Measurements from ENCODE around the gene MRPL34. TPM values are rescaled to one million over a fixed set of nuclear protein-coding genes. Genes with fewer than 3 reads are reported as not detected.

MRPL34 gene
- total and polyA plus RNA-seq, 9 of the 15 experiments (the other 6 are each of a cell fraction or from before 2014, with no cell fraction given), result 11.5 to 256 (median 72.5) TPM

GRCh38 chr19:17309198-17309964 is 3.7 kb downstream of the MRPL34 start, which contains the start of gene DDA1 (continued):
- TF ChIP-seq, protein P1, sequence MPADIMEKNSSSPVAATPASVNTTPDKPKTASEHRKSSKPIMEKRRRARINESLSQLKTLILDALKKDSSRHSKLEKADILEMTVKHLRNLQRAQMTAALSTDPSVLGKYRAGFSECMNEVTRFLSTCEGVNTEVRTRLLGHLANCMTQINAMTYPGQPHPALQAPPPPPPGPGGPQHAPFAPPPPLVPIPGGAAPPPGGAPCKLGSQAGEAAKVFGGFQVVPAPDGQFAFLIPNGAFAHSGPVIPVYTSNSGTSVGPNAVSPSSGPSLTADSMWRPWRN (IDR thresholded peaks at IDR 0.05; ENCODE audit: low read depth), result no peak
- TF ChIP-seq BCLAF1 (IDR thresholded peaks at IDR 0.05; ENCODE audit: borderline replicate concordance in 1 of 2, control insufficient read depth in 1 of 2, low read depth in 2 of 2, low read length in 1 of 2) (no peak), RBFOX2 (IDR thresholded peaks at IDR 0.05; ENCODE audit: low read depth, low read length) (peak; percentile 83), POLR3A (IDR thresholded peaks at IDR 0.05; ENCODE audit: borderline replicate concordance, extremely low read depth, insufficient read depth, insufficient read length) (peak; percentile 67), ZKSCAN3 (CRISPR knock-in tag; IDR thresholded peaks at IDR 0.05) (no peak), POLR2B (IDR thresholded peaks at IDR 0.05; ENCODE audit: low read depth, partially characterized antibody) (peak; percentile 67), GABPA (tag; conservative IDR thresholded peaks at IDR 0.05; ENCODE audit: low read depth) (peak; percentile 93), TEAD1 (CRISPR knock-in tag; IDR thresholded peaks at IDR 0.05) (peak in 1 of 2 experiments; percentile 46; a peak in 1 of 4 replicates), HCFC1 (IDR thresholded peaks at IDR 0.05; ENCODE audit: low read depth, low read length) (peak; percentile 94), RBM34 (IDR thresholded peaks at IDR 0.05; ENCODE audit: borderline replicate concordance, insufficient read depth, low read length) (no peak), ESRRA (IDR thresholded peaks at IDR 0.05; ENCODE audit: borderline replicate concordance, low read depth) (peak; percentile 81; the same call in 1 of the 2 replicates), C11orf30 (IDR thresholded peaks at IDR 0.05; ENCODE audit: low read depth) (peak; percentile 87), NFYB (IDR thresholded peaks at IDR 0.05; ENCODE audit: extremely low read depth, insufficient read length) (peak; percentile 96), MTA3 (IDR thresholded peaks at IDR 0.05; ENCODE audit: borderline replicate concordance) (peak; percentile 75; the same call in 1 of the 2 replicates), POLR2G (IDR thresholded peaks at IDR 0.05; ENCODE audit: low read depth, low read length) (peak; percentile 83)
- TF ChIP-seq, protein P2, sequence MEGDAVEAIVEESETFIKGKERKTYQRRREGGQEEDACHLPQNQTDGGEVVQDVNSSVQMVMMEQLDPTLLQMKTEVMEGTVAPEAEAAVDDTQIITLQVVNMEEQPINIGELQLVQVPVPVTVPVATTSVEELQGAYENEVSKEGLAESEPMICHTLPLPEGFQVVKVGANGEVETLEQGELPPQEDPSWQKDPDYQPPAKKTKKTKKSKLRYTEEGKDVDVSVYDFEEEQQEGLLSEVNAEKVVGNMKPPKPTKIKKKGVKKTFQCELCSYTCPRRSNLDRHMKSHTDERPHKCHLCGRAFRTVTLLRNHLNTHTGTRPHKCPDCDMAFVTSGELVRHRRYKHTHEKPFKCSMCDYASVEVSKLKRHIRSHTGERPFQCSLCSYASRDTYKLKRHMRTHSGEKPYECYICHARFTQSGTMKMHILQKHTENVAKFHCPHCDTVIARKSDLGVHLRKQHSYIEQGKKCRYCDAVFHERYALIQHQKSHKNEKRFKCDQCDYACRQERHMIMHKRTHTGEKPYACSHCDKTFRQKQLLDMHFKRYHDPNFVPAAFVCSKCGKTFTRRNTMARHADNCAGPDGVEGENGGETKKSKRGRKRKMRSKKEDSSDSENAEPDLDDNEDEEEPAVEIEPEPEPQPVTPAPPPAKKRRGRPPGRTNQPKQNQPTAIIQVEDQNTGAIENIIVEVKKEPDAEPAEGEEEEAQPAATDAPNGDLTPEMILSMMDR (IDR thresholded peaks at IDR 0.05 in 2 of 3, conservative IDR thresholded peaks at IDR 0.05 in 1 of 3; ENCODE audit: insufficient read depth in 2 of 3, low read depth in 1 of 3, low read length in 3 of 3), result no peak; a peak in 1 of 6 replicates
- TF ChIP-seq, protein P3, sequence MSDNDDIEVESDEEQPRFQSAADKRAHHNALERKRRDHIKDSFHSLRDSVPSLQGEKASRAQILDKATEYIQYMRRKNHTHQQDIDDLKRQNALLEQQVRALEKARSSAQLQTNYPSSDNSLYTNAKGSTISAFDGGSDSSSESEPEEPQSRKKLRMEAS (CRISPR knock-in tag; IDR thresholded peaks at IDR 0.05), result peak; percentile 72
- TF ChIP-seq, protein P4, sequence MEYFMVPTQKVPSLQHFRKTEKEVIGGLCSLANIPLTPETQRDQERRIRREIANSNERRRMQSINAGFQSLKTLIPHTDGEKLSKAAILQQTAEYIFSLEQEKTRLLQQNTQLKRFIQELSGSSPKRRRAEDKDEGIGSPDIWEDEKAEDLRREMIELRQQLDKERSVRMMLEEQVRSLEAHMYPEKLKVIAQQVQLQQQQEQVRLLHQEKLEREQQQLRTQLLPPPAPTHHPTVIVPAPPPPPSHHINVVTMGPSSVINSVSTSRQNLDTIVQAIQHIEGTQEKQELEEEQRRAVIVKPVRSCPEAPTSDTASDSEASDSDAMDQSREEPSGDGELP (CRISPR knock-in tag; IDR thresholded peaks at IDR 0.05; ENCODE audit: borderline replicate concordance), result peak; percentile 82

All from K562 (cell line).